K562 (cell line): ENCODE measurements around the gene TBC1D5. TPM values are rescaled to one million over a fixed set of nuclear protein-coding genes. Genes with fewer than 3 reads are reported as not detected.

ENCODE experiments used
- BRD9 ChIP-seq: fragments of 450-650 bp; IDR thresholded peaks from 2 replicates; pipeline ENCODE4 v1.6.1; 2018; ENCODE audit warnings: low read depth; ENCODE audit not compliant: partially characterized antibody
- CHD1 ChIP-seq: fragments of 200-600 bp; sonication (generic); IDR thresholded peaks from one replicate; pipeline ENCODE4 v1.6.1; 2012; ENCODE audit warnings: mild to moderate bottlenecking, moderate library complexity, low read length, inconsistent platforms
- CHD2 ChIP-seq: IDR thresholded peaks from 2 replicates; pipeline ENCODE4 v1.6.1; 2011; ENCODE audit warnings: low read depth, low read length
- DACH1 ChIP-seq: fragments of 450-650 bp; IDR thresholded peaks from 2 replicates; pipeline ENCODE4 v1.6.1; 2018; ENCODE audit not compliant: partially characterized antibody
- ETS2 ChIP-seq: IDR thresholded peaks from 2 replicates; pipeline ENCODE4 v1.6.1; 2016; ENCODE audit warnings: borderline replicate concordance, missing genetic modification characterization, mild to moderate bottlenecking, moderate library complexity, missing compliant biosample characterization; ENCODE audit not compliant: poor library complexity, severe bottlenecking
- JUND ChIP-seq, 2 experiments: IDR thresholded peaks; 2 replicates in 1 of 2; 3 replicates in 1 of 2; pipeline ENCODE4 v1.6.1; 2011; ENCODE audit warnings: borderline replicate concordance in 2 of 2, low read depth in 2 of 2, low read length in 2 of 2, improper control_type of control experiment in 1 of 2, missing biosample characterization in 1 of 2, missing genetic modification characterization in 1 of 2, missing genetic modification reagents in 1 of 2
- NCOA1 ChIP-seq: fragments of 450-650 bp; IDR thresholded peaks from 2 replicates; pipeline ENCODE4 v1.6.1; 2016; ENCODE audit warnings: low read depth
- NFE2 ChIP-seq: IDR thresholded peaks from 2 replicates; pipeline ENCODE4 v1.6.1; 2014; ENCODE audit warnings: antibody characterized with exemption, low read depth
- POLR3G ChIP-seq: IDR thresholded peaks from 2 replicates; pipeline ENCODE4 v1.6.1; 2011; ENCODE audit not compliant: insufficient read length, insufficient replicate concordance; ENCODE audit errors: extremely low read depth
- SIN3A ChIP-seq, 2 experiments: fragments of 150-350 bp in 1 of 2; IDR thresholded peaks; 2 replicates each; pipeline ENCODE4 v1.6.1; 2011 to 2016; ENCODE audit warnings: borderline replicate concordance in 2 of 2, low read depth in 2 of 2, low read length in 2 of 2, mild to moderate bottlenecking in 2 of 2, moderate library complexity in 2 of 2; ENCODE audit not compliant: control insufficient read depth in 1 of 2
- TOE1 ChIP-seq, 2 experiments: fragments of 450-650 bp in 1 of 2; sonication (generic) in 1 of 2; formaldehyde crosslinking in 1 of 2; IDR thresholded peaks; 2 replicates each; pipeline versions ENCODE4 v1.7.1 to v1.8.0; 2016 to 2022; ENCODE audit warnings: borderline replicate concordance in 2 of 2, mild to moderate bottlenecking in 2 of 2, antibody characterized with exemption in 1 of 2, inconsistent platforms in 1 of 2, low read depth in 1 of 2, missing genetic modification reagents in 1 of 2, moderate library complexity in 1 of 2
- ZNF146 ChIP-seq: IDR thresholded peaks from one replicate; pipeline ENCODE4 v1.6.1; 2018; ENCODE audit warnings: missing compliant biosample characterization; ENCODE audit not compliant: unreplicated experiment
- ZNF551 ChIP-seq: fragments of 250-450 bp; sonication (Bioruptor Pico); IDR thresholded peaks from 2 replicates; pipeline ENCODE4 v1.5.0; 2021; ENCODE audit warnings: mild to moderate bottlenecking, moderate library complexity
- polyA plus RNA-seq, 8 experiments: library from polyadenylated mRNA; depleted of rRNA in 4 of 8; stranded (reverse) in 5 of 8; unstranded in 3 of 8; fragments of >200 nt; fragmentation: Nextera tagmentation in 2 of 8; fragmentation: Illumina TruSeq in 1 of 8; extraction: Ambion mirVana in 2 of 8; extraction: Trizol in 1 of 8; gene quantifications; 2 replicates each; pipeline versions ENCODE4 v1.2.1 to v1.2.3, GENCODE V29; 2011 to 2014; ENCODE audit warnings: inconsistent platforms in 1 of 8, missing spikeins in 1 of 8
- total RNA-seq, 7 experiments: library from RNA; depleted of rRNA in 6 of 7; stranded (reverse); fragments of >200 nt in 6 of 7; fragmentation: Illumina TruSeq in 2 of 7; extraction: Trizol in 2 of 7; gene quantifications; 2 replicates each; pipeline versions ENCODE4 v1.2.1 to v1.2.3, GENCODE V29; 2011 to 2021; ENCODE audit warnings: low replicate concordance in 1 of 7
- TF ChIP-seq, protein P1 (sequence below), 2 experiments: fragments of 450-650 bp; formaldehyde crosslinking in 1 of 2; IDR thresholded peaks; 2 replicates each; pipeline versions ENCODE4 v1.4.0 to v1.6.1; 2014 to 2020; ENCODE audit warnings: mild to moderate bottlenecking in 2 of 2, borderline replicate concordance in 1 of 2, low read depth in 1 of 2
- TF ChIP-seq, protein P2 (sequence below): sonication (generic); formaldehyde crosslinking; IDR thresholded peaks from 2 replicates; pipeline ENCODE4 v1.8.0; 2022; ENCODE audit warnings: mild to moderate bottlenecking, missing genetic modification reagents
- TF ChIP-seq, protein P3 (sequence below), 3 experiments: fragments of 200-800 bp in 1 of 3; sonication (Bioruptor generic) in 1 of 3; sonication (generic) in 1 of 3; formaldehyde crosslinking in 1 of 3; IDR thresholded peaks; 2 replicates each; pipeline versions ENCODE4 v1.6.1 to v1.8.0; 2016 to 2022; ENCODE audit warnings: mild to moderate bottlenecking in 2 of 3, missing compliant biosample characterization in 2 of 3, missing genetic modification characterization in 2 of 3, missing genetic modification reagents in 1 of 3

The TBC1D5 gene
- total and polyA plus RNA-seq, 9 of the 15 experiments (the other 6 are each of a cell fraction or from before 2014, with no cell fraction given), result 2.9 to 38.1 (median 25.6) TPM

DNA sequence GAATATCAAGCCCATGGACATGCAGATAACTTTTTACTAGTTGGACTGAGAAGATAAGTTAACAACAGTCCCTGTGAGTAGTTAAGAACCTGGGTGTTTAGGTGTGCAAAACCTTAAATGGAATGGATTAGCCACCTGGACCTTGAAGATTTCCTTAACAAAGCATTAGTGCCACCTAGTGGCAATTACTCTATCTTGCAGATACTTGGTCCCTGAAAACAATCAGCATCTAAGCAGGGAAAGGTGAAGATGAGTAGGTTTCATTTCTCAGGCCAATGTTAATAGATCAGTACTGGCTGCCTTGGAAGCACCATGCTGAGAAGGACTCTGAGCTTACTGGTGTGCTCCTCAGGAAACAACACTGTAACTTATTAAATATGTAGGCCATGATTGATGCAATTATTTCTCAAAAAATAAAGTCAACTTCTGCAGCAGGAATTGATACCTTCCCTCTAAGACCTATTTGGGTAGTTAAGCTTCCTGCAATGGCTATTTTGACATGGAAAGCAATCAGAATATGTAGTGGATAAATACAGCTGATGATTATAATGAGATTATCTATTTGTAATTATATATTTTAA, 329.4 kb downstream of the TBC1D5 start (continued):
- TF ChIP-seq, protein P1, sequence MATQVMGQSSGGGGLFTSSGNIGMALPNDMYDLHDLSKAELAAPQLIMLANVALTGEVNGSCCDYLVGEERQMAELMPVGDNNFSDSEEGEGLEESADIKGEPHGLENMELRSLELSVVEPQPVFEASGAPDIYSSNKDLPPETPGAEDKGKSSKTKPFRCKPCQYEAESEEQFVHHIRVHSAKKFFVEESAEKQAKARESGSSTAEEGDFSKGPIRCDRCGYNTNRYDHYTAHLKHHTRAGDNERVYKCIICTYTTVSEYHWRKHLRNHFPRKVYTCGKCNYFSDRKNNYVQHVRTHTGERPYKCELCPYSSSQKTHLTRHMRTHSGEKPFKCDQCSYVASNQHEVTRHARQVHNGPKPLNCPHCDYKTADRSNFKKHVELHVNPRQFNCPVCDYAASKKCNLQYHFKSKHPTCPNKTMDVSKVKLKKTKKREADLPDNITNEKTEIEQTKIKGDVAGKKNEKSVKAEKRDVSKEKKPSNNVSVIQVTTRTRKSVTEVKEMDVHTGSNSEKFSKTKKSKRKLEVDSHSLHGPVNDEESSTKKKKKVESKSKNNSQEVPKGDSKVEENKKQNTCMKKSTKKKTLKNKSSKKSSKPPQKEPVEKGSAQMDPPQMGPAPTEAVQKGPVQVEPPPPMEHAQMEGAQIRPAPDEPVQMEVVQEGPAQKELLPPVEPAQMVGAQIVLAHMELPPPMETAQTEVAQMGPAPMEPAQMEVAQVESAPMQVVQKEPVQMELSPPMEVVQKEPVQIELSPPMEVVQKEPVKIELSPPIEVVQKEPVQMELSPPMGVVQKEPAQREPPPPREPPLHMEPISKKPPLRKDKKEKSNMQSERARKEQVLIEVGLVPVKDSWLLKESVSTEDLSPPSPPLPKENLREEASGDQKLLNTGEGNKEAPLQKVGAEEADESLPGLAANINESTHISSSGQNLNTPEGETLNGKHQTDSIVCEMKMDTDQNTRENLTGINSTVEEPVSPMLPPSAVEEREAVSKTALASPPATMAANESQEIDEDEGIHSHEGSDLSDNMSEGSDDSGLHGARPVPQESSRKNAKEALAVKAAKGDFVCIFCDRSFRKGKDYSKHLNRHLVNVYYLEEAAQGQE (IDR thresholded peaks at IDR 0.05; ENCODE audit: borderline replicate concordance), result peak; percentile 81; the same call in 1 of the 2 replicates
- TF ChIP-seq, protein P1 (CRISPR knock-in tag; IDR thresholded peaks at IDR 0.05; ENCODE audit: low read depth), result no peak
- TF ChIP-seq POLR3G, result no peak
- TF ChIP-seq, protein P2, sequence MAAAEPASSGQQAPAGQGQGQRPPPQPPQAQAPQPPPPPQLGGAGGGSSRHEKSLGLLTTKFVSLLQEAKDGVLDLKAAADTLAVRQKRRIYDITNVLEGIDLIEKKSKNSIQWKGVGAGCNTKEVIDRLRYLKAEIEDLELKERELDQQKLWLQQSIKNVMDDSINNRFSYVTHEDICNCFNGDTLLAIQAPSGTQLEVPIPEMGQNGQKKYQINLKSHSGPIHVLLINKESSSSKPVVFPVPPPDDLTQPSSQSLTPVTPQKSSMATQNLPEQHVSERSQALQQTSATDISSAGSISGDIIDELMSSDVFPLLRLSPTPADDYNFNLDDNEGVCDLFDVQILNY (CRISPR knock-in tag), result no peak
- no peak for TF ChIP-seq ETS2 (tag)
- TF ChIP-seq, protein P3, sequence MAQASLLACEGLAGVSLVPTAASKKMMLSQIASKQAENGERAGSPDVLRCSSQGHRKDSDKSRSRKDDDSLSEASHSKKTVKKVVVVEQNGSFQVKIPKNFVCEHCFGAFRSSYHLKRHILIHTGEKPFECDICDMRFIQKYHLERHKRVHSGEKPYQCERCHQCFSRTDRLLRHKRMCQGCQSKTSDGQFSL (CRISPR knock-in tag; IDR thresholded peaks at IDR 0.05), result no peak
- TF ChIP-seq, protein P3 (tag; IDR thresholded peaks at IDR 0.05), result no peak
- TF ChIP-seq BRD9, result peak; percentile 45
- no peak for TF ChIP-seq CHD1
- TF ChIP-seq CHD2, result no peak
- no peak for TF ChIP-seq NFE2
- no peak for TF ChIP-seq NCOA1
- TF ChIP-seq TOE1 (IDR thresholded peaks at IDR 0.05; ENCODE audit: borderline replicate concordance), result no peak
- TF ChIP-seq TOE1 (CRISPR knock-in tag; IDR thresholded peaks at IDR 0.05; ENCODE audit: borderline replicate concordance, low read depth), result no peak
- TF ChIP-seq DACH1, result no peak
- TF ChIP-seq ZNF146, result no peak
- TF ChIP-seq ZNF551, result no peak
- no peak for TF ChIP-seq SIN3A (IDR thresholded peaks at IDR 0.05; ENCODE audit: borderline replicate concordance in 2 of 2, control insufficient read depth in 1 of 2, low read depth in 2 of 2, low read length in 2 of 2)
- peak; percentile 27; the same call in 1 of the 2 replicates for TF ChIP-seq JUND (IDR thresholded peaks at IDR 0.05; ENCODE audit: borderline replicate concordance, low read depth, low read length)
- no peak for TF ChIP-seq JUND (tag; IDR thresholded peaks at IDR 0.05; ENCODE audit: borderline replicate concordance, low read depth, low read length)
